HG03457 (cell line): ENCODE measurements around the gene F2.

Source experiments
- ATAC-seq: cut with Tn5 transposase; IDR thresholded peaks from one replicate; pipeline ENCODE4 v1.9.1; 2021; ENCODE audit warnings: moderate number of reproducible peaks; ENCODE audit not compliant: unreplicated experiment

Gene F2

GRCh38 chr11:46738887-46739286, 19.9 kb downstream of the F2 start:
- ATAC-seq = no peak

- ATAC-seq = no peak
These were observed 22.8 kb downstream of the F2 start for GRCh38 chr11:46741600-46742484.

- no peak for ATAC-seq
These were observed 24.0 kb downstream of the F2 start for GRCh38 chr11:46743043-46743442.

- no peak for ATAC-seq
These were observed 24.8 kb downstream of the F2 start for GRCh38 chr11:46743693-46744339.

GRCh38 chr11:46745328-46745727, 26.3 kb downstream of the F2 start:
- no peak for ATAC-seq

- ATAC-seq = no peak
These were observed 27.0 kb downstream of the F2 start for GRCh38 chr11:46745995-46746394.

- ATAC-seq = no peak
These were observed 28.1 kb downstream of the F2 start for GRCh38 chr11:46747150-46747549.

- no peak for ATAC-seq
These were observed 36.9 kb downstream of the F2 start for GRCh38 chr11:46755962-46756361.

- ATAC-seq = no peak
These were observed 40.2 kb downstream of the F2 start for GRCh38 chr11:46759196-46759595.

GRCh38 chr11:46760429-46761128, 41.6 kb downstream of the F2 start:
- ATAC-seq = no peak

- no peak for ATAC-seq
These were observed 42.8 kb downstream of the F2 start for GRCh38 chr11:46761807-46762206.

GRCh38 chr11:46762248-46762647, 43.2 kb downstream of the F2 start:
- no peak for ATAC-seq

GRCh38 chr11:46766656-46767055, 47.6 kb downstream of the F2 start:
- ATAC-seq = no peak

GRCh38 chr11:46769636-46770221, 50.7 kb downstream of the F2 start:
- ATAC-seq = no peak

GRCh38 chr11:46776878-46777277, 57.9 kb downstream of the F2 start:
- ATAC-seq = no peak

- ATAC-seq = no peak
These were observed 59.4 kb downstream of the F2 start for GRCh38 chr11:46778416-46778815.
